IMR-90 (cell line): Measurements from ENCODE around the gene TRIP6. TPM values are rescaled to one million over a fixed set of nuclear protein-coding genes. Genes with fewer than 3 reads are reported as not detected.

Source experiments
- ATAC-seq: fragments of 200-7000 bp; cut with Tn5 transposase; 2 replicates; pipeline ENCODE4 v1.9.1; 2020; ENCODE audit warnings: low read depth, mild to moderate bottlenecking, moderate library complexity
- BruUV-seq: library from RNA; stranded (reverse); fragments of 400-500 nt; replicated peaks from 2 replicates; lab custom pipeline; 2021; lab: Mats Ljungman, UMichigan
- CTCF ChIA-PET: fragments of 300-600 bp; formaldehyde crosslinking; extraction: SDS; loops from one replicate; lab custom pipeline; 2021; ENCODE audit warnings: antibody characterized with exemption; lab: Yijun Ruan, JAX
- POLR2A ChIA-PET: fragments of 300-600 bp; sonication (Branson Sonifier 250); formaldehyde crosslinking; loops from one replicate; lab custom pipeline; 2022; ENCODE audit warnings: antibody characterized with exemption; ENCODE audit not compliant: unreplicated experiment; lab: Charles Lee
- DNase-seq: peaks from one replicate; pipeline ENCODE4 v3.0.0; 2013
- H2AFZ ChIP-seq: replicated peaks from 2 replicates; pipeline ENCODE3; 2013; ENCODE audit warnings: low read length, mild to moderate bottlenecking; ENCODE audit not compliant: poor library complexity
- H2AK5ac ChIP-seq: 2 replicates; pipeline ENCODE4 v1.6.1; 2013; ENCODE audit warnings: low read depth, low read length, inconsistent platforms
- H2AK9ac ChIP-seq: replicated peaks from 2 replicates; pipeline ENCODE3; 2013; ENCODE audit warnings: mild to moderate bottlenecking, low read depth, low read length, moderate library complexity; ENCODE audit not compliant: poor library complexity
- H2BK120ac ChIP-seq: 2 replicates; pipeline ENCODE4 v1.6.1; 2013; ENCODE audit warnings: low read depth, low read length, inconsistent platforms
- H2BK15ac ChIP-seq: 3 replicates; pipeline ENCODE4 v1.6.1; 2013; ENCODE audit warnings: low read depth, low read length, inconsistent platforms
- H2BK20ac ChIP-seq: 2 replicates; pipeline ENCODE4 v1.6.1; 2013; ENCODE audit warnings: low read depth, mild to moderate bottlenecking, inconsistent platforms, low read length, moderate library complexity
- H2BK5ac ChIP-seq: 2 replicates; pipeline ENCODE4 v1.6.1; 2013; ENCODE audit warnings: mild to moderate bottlenecking, low read depth, low read length, inconsistent platforms; ENCODE audit not compliant: poor library complexity, severe bottlenecking
- H3K14ac ChIP-seq: replicated peaks from 2 replicates; pipeline ENCODE4 v1.6.1; 2013; ENCODE audit warnings: low read depth, low read length, inconsistent platforms
- H3K18ac ChIP-seq: 2 replicates; pipeline ENCODE4 v1.6.1; 2013; ENCODE audit warnings: low read depth, low read length, control low read depth
- H3K23ac ChIP-seq: 2 replicates; pipeline ENCODE4 v1.6.1; 2013; ENCODE audit warnings: low read depth, low read length, inconsistent platforms
- H3K27ac ChIP-seq: 2 replicates; pipeline ENCODE4 v1.5.1; 2013; ENCODE audit warnings: mild to moderate bottlenecking, control low read depth, low read length; ENCODE audit not compliant: insufficient read depth
- H3K27me3 ChIP-seq: 2 replicates; pipeline ENCODE4 v1.6.1; 2013; ENCODE audit warnings: low read length; ENCODE audit not compliant: control insufficient read depth, insufficient read depth
- H3K36me3 ChIP-seq: 2 replicates; pipeline ENCODE4 v1.6.1; 2013; ENCODE audit warnings: low read length, mixed read lengths; ENCODE audit not compliant: control insufficient read depth, insufficient read depth
- H3K4ac ChIP-seq: 2 replicates; pipeline ENCODE4 v1.6.1; 2013; ENCODE audit warnings: low read depth, low read length, inconsistent platforms
- H3K4me1 ChIP-seq: 2 replicates; pipeline ENCODE4 v1.6.1; 2013; ENCODE audit warnings: low read length, mixed read lengths; ENCODE audit not compliant: control insufficient read depth, insufficient read depth
- H3K4me2 ChIP-seq: 2 replicates; pipeline ENCODE4 v1.6.1; 2013; ENCODE audit warnings: low read depth, mild to moderate bottlenecking, control low read depth, low read length, moderate library complexity
- H3K4me3 ChIP-seq: 2 replicates; pipeline ENCODE4 v1.5.1; 2013; ENCODE audit warnings: low read depth, mild to moderate bottlenecking, control low read depth, low read length, moderate library complexity; ENCODE audit not compliant: insufficient read depth
- H3K56ac ChIP-seq: 2 replicates; pipeline ENCODE4 v1.6.1; 2013; ENCODE audit warnings: low read length, inconsistent platforms; ENCODE audit not compliant: insufficient read depth; ENCODE audit errors: extremely low read depth
- H3K79me1 ChIP-seq, 2 experiments: 2 replicates each; pipeline ENCODE4 v1.6.1; 2013; ENCODE audit warnings: low read length in 2 of 2, inconsistent platforms in 1 of 2, low read depth in 1 of 2
- H3K9ac ChIP-seq: 2 replicates; pipeline ENCODE4 v1.6.1; 2013; ENCODE audit warnings: low read depth, low read length, control low read depth
- H3K9me1 ChIP-seq: 2 replicates; pipeline ENCODE4 v1.6.1; 2013; ENCODE audit warnings: low read length, inconsistent platforms; ENCODE audit not compliant: insufficient read depth
- H3K9me3 ChIP-seq: 2 replicates; pipeline ENCODE4 v1.6.1; 2013; ENCODE audit warnings: low read length; ENCODE audit not compliant: control insufficient read depth, insufficient read depth
- H4K20me1 ChIP-seq: 2 replicates; pipeline ENCODE4 v1.6.1; 2013; ENCODE audit warnings: low read length, inconsistent platforms; ENCODE audit not compliant: insufficient read depth
- H4K5ac ChIP-seq: 2 replicates; pipeline ENCODE4 v1.6.1; 2013; ENCODE audit warnings: mild to moderate bottlenecking, low read depth, low read length, control low read depth
- H4K8ac ChIP-seq, 2 experiments: 2 replicates each; pipeline ENCODE4 v1.6.1; 2013; ENCODE audit warnings: low read depth in 2 of 2, low read length in 2 of 2, control low read depth in 1 of 2, inconsistent platforms in 1 of 2
- H4K91ac ChIP-seq: 2 replicates; pipeline ENCODE4 v1.6.1; 2013; ENCODE audit warnings: low read depth, low read length, inconsistent platforms; ENCODE audit not compliant: insufficient read depth
- BHLHE40 ChIP-seq: fragments of 150-350 bp; IDR thresholded peaks from 2 replicates; pipeline ENCODE4 v1.6.1; 2016; ENCODE audit warnings: mild to moderate bottlenecking, low read depth, low read length
- CEBPB ChIP-seq: IDR thresholded peaks from 2 replicates; pipeline ENCODE4 v1.6.1; 2012; ENCODE audit warnings: low read depth, low read length, improper control_type of control experiment
- CHD1 ChIP-seq: IDR thresholded peaks from 2 replicates; pipeline ENCODE4 v1.6.1; 2012; ENCODE audit warnings: low read depth, low read length, improper control_type of control experiment
- FOS ChIP-seq: fragments of 150-350 bp; IDR thresholded peaks from 2 replicates; pipeline ENCODE4 v1.6.1; 2016; ENCODE audit warnings: low read depth, low read length
- MAFK ChIP-seq: IDR thresholded peaks from 2 replicates; pipeline ENCODE4 v1.6.1; 2012; ENCODE audit warnings: low read depth, low read length, improper control_type of control experiment
- MAZ ChIP-seq: IDR thresholded peaks from 2 replicates; pipeline ENCODE4 v1.6.1; 2012; ENCODE audit warnings: low read depth, mild to moderate bottlenecking, low read length, improper control_type of control experiment, moderate library complexity, borderline replicate concordance
- MXI1 ChIP-seq: IDR thresholded peaks from 2 replicates; pipeline ENCODE4 v1.6.1; 2012; ENCODE audit warnings: low read depth, mild to moderate bottlenecking, low read length, moderate library complexity, borderline replicate concordance
- NFE2L2 ChIP-seq: fragments of 150-350 bp; IDR thresholded peaks from 2 replicates; pipeline ENCODE4 v1.6.1; 2016; ENCODE audit warnings: low read depth, mild to moderate bottlenecking, low read length
- POLR2A ChIP-seq: IDR thresholded peaks from 2 replicates; pipeline ENCODE4 v1.6.1; 2012; ENCODE audit warnings: mild to moderate bottlenecking, low read depth, low read length
- RAD21 ChIP-seq: IDR thresholded peaks from 2 replicates; pipeline ENCODE4 v1.6.1; 2012; ENCODE audit warnings: low read length, improper control_type of control experiment
- RCOR1 ChIP-seq: IDR thresholded peaks from 2 replicates; pipeline ENCODE4 v1.6.1; 2012; ENCODE audit warnings: mild to moderate bottlenecking, low read length, improper control_type of control experiment; ENCODE audit not compliant: insufficient replicate concordance
- RFX5 ChIP-seq: IDR thresholded peaks from 2 replicates; pipeline ENCODE4 v1.8.0; 2012; ENCODE audit warnings: low read depth, mild to moderate bottlenecking, low read length, moderate library complexity
- SMC3 ChIP-seq: fragments of 150-350 bp; IDR thresholded peaks from 2 replicates; pipeline ENCODE4 v1.6.1; 2016; ENCODE audit warnings: low read depth, mild to moderate bottlenecking, antibody characterized with exemption, low read length, moderate library complexity
- WGBS, 2 experiments: methylation state at CpG; one replicate each; pipeline versions ENCODE4 v1.1.5 to v1.1.7; 2013; ENCODE audit warnings: missing lambda C conversion rate in 2 of 2; ENCODE audit not compliant: insufficient read length in 1 of 2; ENCODE audit errors: extremely low coverage in 2 of 2; 5-methylcytosine and 5-hydroxymethylcytosine counted together
- dilution Hi-C: fragments of 300-500 bp; cut with HindIII; formaldehyde crosslinking; loops from one replicate; pipeline ENCODE4 v1.14.3; 2018; ENCODE audit warnings: low sequenced_read_pairs; ENCODE audit not compliant: unreplicated experiment
- in situ Hi-C: fragments of 300-500 bp; cut with MboI; formaldehyde crosslinking; loops from 3 replicates; pipeline ENCODE4 v1.14.3; 2019; ENCODE audit warnings: low sequenced_read_pairs, inconsistent platforms, mixed read lengths
- intact Hi-C: fragments of 100-400 bp; cut with micrococcal nuclease; formaldehyde crosslinking; loops from 2 replicates; pipeline ENCODE4 v1.10.0; 2022
- polyA plus RNA-seq, 3 experiments: library from polyadenylated mRNA; depleted of rRNA; stranded (reverse); fragments of >200 nt; gene quantifications; 2 replicates each; pipeline ENCODE4 v1.2.3, GENCODE V29; 2012; ENCODE audit warnings: low replicate concordance in 1 of 3
- total RNA-seq: library from RNA; depleted of rRNA; stranded (reverse); fragments of >200 nt; gene quantifications from 2 replicates; pipeline ENCODE4 v1.2.3, GENCODE V29; 2012
- TF ChIP-seq, protein P1 (sequence below): conservative IDR thresholded peaks from 2 replicates; pipeline ENCODE4 v1.5.1; 2012; ENCODE audit warnings: mild to moderate bottlenecking, low read depth, low read length, improper control_type of control experiment
- TF ChIP-seq, protein P2 (sequence below): fragments of 150-350 bp; IDR thresholded peaks from 2 replicates; pipeline ENCODE4 v1.6.1; 2016; ENCODE audit warnings: low read depth, mild to moderate bottlenecking, low read length, moderate library complexity, borderline replicate concordance
- TF ChIP-seq, protein P3 (sequence below): fragments of 150-350 bp; IDR thresholded peaks from 2 replicates; pipeline ENCODE4 v1.6.1; 2017; ENCODE audit warnings: mild to moderate bottlenecking, antibody characterized with exemption, low read length, low read depth

The TRIP6 gene
- total and polyA plus RNA-seq, 2 of the 4 experiments (the other 2 are of a cell fraction) = 36.4 to 72.3 TPM

DNA sequence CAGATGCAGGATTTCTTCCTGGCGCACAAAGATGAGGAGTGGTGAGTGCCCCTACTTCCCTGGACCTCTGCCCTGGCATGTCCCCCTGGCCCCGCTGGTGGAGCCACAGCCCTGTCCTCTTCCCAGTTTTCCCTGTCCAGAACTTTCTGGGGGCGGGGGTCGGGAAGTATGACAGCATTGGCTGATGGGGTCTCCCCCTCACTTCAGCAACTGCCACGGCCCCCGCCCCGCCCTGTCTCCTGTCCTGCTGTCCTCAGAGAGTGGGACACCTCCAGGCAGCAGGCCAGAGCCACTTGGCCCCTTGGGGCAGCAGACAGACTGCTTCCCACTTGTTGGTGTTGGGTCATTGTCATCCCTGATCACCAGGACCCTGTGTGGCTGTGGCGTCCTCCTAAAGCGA, 15.0 kb downstream of the TRIP6 start:
- Histone ChIP-seq H3K27me3 (no peaks in the 10 kb centered on the region), H3K27ac (no peak overlapping the region), H3K9me3 (no peaks in the 10 kb centered on the region), H2AFZ (no peak overlapping the region), H4K20me1 (peaks cover 39% of the 10 kb centered on the region), H3K4me3 (no peak overlapping the region), H3K4me2 (no peak overlapping the region), H3K23ac (no peak overlapping the region), H4K8ac (no peak overlapping the region), H2BK15ac (no peak overlapping the region), H3K9me1 (no peaks in the 10 kb centered on the region; the same call in 1 of the 2 replicates), H4K5ac (no peak overlapping the region), H3K18ac (no peak overlapping the region), H3K4me1 (peaks cover 2% of the 10 kb centered on the region; the same call in 1 of the 2 replicates), H3K56ac (no peak overlapping the region), H3K36me3 (peaks cover 79% of the 10 kb centered on the region), H3K9ac (no peak overlapping the region), H2AK5ac (no peak overlapping the region), H2BK120ac (no peak overlapping the region), H2AK9ac (no peak overlapping the region), H3K4ac (no peak overlapping the region), H2BK5ac (no peak overlapping the region), H2BK20ac (no peak overlapping the region), H4K91ac (no peak overlapping the region), H3K79me1 (peaks cover 36 to 70% of the 10 kb centered on the region in 2 experiments), H3K14ac (no peak overlapping the region)
- TF ChIP-seq SMC3 (no peak), MAFK (no peak), FOS (no peak), RCOR1 (no peak), CEBPB (no peak), MAZ (no peak), POLR2A (no peak), RAD21 (no peak), CHD1 (no peak), MXI1 (no peak), NFE2L2 (no peak), BHLHE40 (no peak), RFX5 (no peak)
- TF ChIP-seq, protein P1, sequence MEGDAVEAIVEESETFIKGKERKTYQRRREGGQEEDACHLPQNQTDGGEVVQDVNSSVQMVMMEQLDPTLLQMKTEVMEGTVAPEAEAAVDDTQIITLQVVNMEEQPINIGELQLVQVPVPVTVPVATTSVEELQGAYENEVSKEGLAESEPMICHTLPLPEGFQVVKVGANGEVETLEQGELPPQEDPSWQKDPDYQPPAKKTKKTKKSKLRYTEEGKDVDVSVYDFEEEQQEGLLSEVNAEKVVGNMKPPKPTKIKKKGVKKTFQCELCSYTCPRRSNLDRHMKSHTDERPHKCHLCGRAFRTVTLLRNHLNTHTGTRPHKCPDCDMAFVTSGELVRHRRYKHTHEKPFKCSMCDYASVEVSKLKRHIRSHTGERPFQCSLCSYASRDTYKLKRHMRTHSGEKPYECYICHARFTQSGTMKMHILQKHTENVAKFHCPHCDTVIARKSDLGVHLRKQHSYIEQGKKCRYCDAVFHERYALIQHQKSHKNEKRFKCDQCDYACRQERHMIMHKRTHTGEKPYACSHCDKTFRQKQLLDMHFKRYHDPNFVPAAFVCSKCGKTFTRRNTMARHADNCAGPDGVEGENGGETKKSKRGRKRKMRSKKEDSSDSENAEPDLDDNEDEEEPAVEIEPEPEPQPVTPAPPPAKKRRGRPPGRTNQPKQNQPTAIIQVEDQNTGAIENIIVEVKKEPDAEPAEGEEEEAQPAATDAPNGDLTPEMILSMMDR = no peak
- TF ChIP-seq, protein P2, sequence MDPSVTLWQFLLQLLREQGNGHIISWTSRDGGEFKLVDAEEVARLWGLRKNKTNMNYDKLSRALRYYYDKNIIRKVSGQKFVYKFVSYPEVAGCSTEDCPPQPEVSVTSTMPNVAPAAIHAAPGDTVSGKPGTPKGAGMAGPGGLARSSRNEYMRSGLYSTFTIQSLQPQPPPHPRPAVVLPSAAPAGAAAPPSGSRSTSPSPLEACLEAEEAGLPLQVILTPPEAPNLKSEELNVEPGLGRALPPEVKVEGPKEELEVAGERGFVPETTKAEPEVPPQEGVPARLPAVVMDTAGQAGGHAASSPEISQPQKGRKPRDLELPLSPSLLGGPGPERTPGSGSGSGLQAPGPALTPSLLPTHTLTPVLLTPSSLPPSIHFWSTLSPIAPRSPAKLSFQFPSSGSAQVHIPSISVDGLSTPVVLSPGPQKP = no peak
- TF ChIP-seq, protein P3, sequence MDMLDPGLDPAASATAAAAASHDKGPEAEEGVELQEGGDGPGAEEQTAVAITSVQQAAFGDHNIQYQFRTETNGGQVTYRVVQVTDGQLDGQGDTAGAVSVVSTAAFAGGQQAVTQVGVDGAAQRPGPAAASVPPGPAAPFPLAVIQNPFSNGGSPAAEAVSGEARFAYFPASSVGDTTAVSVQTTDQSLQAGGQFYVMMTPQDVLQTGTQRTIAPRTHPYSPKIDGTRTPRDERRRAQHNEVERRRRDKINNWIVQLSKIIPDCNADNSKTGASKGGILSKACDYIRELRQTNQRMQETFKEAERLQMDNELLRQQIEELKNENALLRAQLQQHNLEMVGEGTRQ = no peak
- no TSS peak for BruUV-seq
- in situ Hi-C loops (no loop called here), dilution Hi-C loops (no loop called here), intact Hi-C loops (no loop called here)
- ATAC-seq = no peak
- 94% methylated on average over 5 of the region's 9 CpGs; no CpG with 5 or more reads in 1 of the 2 experiments for WGBS, 2 experiments
- no peak for DNase-seq
- ChIA-PET POLR2A (no interaction called here), CTCF (no interaction called here)
